ENCODE results near the gene SARDH. TPM values are rescaled to one million over a fixed set of nuclear protein-coding genes. Genes with fewer than 3 reads are reported as not detected.

The SARDH gene
- total RNA-seq, 2 donors from 2014 or later = 2.2 to 6.8 TPM

- peaks cover 12% of the 10 kb centered on the region for H3K4me1 Mint-ChIP-seq
- H3K27ac Mint-ChIP-seq = no peak overlapping the region
- DNase-seq (no peak), ATAC-seq (no peak)
- H3K9me3 ChIP-seq (ENCODE audit: control insufficient read depth, low read length, poor library complexity, severe bottlenecking) = no peaks in the 10 kb centered on the region
- no peak overlapping the region for H3K4me3 Mint-ChIP-seq
- H3K27me3 Mint-ChIP-seq = peaks cover 8% of the 10 kb centered on the region
- peaks cover 3% of the 10 kb centered on the region for H3K36me3 Mint-ChIP-seq (ENCODE audit: low read depth)
Measured at GRCh38 chr9:133730994-133731715, 7.0 kb downstream of the SARDH start.

DNA sequence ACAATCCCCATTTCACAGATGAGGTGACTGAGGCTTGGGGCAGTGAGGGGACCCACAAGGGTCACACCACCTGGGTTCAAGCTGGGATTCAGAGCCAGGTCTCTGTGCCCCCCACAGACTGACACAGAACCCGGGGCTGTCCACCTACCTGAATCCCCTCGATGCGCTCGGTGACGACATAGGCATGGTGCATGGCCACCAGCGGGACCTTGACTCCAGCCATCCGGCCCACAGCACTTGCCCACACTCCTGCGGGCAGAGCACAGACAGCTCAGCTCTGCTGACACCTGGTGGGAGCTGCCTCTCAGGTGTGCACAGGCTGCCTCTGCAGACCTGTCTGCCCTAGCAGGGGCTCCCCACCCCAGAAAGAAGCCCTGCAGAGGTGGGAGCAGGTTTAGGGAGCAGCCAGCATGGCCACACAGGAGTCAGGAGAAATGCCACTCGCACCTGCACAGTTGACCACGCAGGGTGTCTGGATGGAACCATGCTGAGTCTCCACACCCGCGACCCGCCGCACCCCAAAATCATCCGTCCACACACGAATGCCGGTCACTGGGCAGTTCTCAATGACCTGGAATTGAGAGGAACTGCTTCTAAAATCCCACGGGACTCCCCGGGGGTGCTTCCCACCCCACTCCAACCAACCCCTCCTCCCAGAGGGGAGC is 8.4 kb downstream of the SARDH start:
- no peak for ATAC-seq

GRCh38 chr9:133728856-133729616 is 9.1 kb downstream of the SARDH start:
- Mint-ChIP-seq H3K4me1 (peaks cover 12% of the 10 kb centered on the region), H3K36me3 (ENCODE audit: low read depth) (peaks cover 3% of the 10 kb centered on the region), H3K27me3 (peaks cover 14% of the 10 kb centered on the region), H3K4me3 (no peak overlapping the region), H3K27ac (no peak overlapping the region)
- H3K9me3 ChIP-seq (ENCODE audit: control insufficient read depth, low read length, poor library complexity, severe bottlenecking) = no peaks in the 10 kb centered on the region
- DNase-seq = no peak
- ATAC-seq = no peak

More for the DNA sequence above, 8.4 kb downstream of the SARDH start:
- Mint-ChIP-seq H3K36me3 (ENCODE audit: low read depth) (peaks cover 3% of the 10 kb centered on the region), H3K4me1 (peaks cover 12% of the 10 kb centered on the region), H3K27ac (no peak overlapping the region), H3K4me3 (no peak overlapping the region), H3K27me3 (peaks cover 12% of the 10 kb centered on the region)
- no peaks in the 10 kb centered on the region for H3K9me3 ChIP-seq (ENCODE audit: control insufficient read depth, low read length, poor library complexity, severe bottlenecking)
- no peak for DNase-seq

DNA sequence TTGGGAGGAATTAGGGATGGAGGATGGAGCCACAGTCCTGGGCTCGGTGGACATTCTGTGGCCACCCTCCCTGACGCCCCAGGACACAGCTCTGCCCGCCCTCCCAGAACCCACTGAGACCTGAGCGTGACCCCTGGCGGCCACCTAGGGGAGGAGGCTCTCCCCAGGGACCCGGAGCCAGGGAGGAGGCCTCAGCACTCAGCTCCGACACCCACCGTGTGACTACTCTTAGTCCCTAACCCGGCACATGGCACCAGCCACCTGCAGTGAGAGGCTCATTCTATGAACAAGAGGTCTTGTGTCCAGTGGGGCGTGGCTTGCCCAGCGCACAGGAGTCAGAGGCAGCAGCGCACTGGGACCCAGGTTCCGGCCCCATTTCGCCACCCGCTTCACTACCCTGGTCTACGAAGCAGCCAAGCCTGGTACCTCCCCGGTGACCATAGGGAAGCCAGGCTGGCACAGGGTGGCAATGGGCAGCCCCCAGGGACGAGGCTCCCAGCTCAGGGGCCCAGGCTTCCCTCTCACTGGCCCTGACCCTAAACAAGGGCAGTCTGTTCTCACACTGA is 10.2 kb downstream of the SARDH start:
- peaks cover 3% of the 10 kb centered on the region for H3K36me3 Mint-ChIP-seq (ENCODE audit: low read depth)
- no peak for DNase-seq
- no peaks in the 10 kb centered on the region for H3K9me3 ChIP-seq (ENCODE audit: control insufficient read depth, low read length, poor library complexity, severe bottlenecking)
- H3K4me1 Mint-ChIP-seq = peaks cover 12% of the 10 kb centered on the region
- no peak overlapping the region for H3K4me3 Mint-ChIP-seq
- H3K27ac Mint-ChIP-seq = no peak overlapping the region
- peaks cover 16% of the 10 kb centered on the region for H3K27me3 Mint-ChIP-seq
- no peak for ATAC-seq

DNA sequence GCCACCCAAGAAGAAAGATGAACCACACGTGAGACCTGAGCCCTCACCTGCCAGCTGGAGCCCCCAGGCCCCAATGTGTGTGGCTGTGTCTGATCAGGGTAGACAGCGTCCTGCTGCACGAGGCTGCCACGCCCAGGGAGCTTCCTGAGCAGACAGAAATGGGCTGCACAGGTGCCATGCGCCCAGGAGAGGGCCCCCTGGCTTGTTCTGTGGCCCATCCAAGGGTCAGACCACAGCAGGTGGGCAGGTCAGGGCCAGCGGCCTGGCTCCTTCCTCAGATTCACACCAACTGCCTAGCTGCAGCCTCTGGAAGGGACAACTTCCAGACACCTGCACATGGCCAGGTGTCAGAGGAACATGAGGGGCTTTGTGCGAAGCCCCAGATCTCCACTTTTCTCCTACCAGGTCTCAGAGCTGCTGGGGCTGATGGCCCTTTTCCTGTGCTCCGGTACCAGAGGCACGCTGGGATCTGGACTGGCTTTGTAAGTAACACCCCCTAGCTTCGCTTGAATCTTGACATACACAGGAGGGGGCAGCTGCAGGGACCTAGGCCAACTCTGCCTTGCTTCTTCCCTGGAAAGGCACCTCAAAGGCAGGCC is 10.8 kb downstream of the SARDH start:
- Mint-ChIP-seq H3K27me3 (peaks cover 16% of the 10 kb centered on the region), H3K36me3 (ENCODE audit: low read depth) (peaks cover 3% of the 10 kb centered on the region), H3K27ac (no peak overlapping the region), H3K4me3 (peak overlapping the region; percentile 53), H3K4me1 (peaks cover 10% of the 10 kb centered on the region)
- no peak for DNase-seq
- H3K9me3 ChIP-seq (ENCODE audit: control insufficient read depth, low read length, poor library complexity, severe bottlenecking) = no peaks in the 10 kb centered on the region
- no peak for ATAC-seq

DNA sequence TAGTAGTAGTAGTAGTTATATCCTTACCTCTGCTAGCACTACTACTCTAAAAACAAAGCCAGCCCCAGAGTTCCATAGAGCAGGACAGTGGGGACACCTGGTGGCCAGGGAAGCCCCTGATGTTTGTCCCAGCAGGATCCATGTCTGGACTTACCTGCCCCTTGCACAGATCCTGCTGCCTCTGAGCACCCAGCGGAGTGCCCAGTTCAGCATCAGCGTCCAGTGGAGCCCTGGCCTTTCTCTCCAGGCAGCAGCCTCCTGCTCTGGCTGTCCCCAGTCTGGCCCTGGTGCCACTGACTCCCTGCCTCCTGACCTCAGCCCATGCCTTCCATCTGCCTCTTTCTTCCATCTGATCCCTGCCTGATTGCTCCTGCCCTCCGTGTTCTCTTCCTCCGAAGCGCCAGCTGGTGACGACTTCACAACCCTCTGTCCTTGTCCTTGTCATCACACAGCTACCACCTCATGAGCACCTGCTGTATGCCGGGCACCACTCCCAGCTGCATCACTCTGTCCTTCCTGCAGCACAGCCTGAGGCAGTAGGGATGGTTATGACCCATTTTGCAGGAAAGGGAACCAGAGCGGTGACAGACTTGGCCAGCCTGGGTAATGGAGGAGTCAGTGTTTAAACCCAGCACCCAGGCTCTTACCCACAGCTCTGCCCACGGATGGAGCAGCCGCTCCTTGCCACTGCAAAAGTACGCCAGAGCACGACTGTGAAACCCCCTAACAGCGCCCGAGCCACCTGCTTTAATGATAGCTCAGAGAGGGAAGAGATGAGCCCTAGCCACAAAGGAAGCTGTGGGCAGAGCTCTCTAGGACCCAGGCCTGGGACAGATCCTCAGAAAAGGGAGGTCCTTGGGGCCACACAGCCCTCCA is 11.5 kb downstream of the SARDH start:
- Mint-ChIP-seq H3K36me3 (ENCODE audit: low read depth) (peaks cover 3% of the 10 kb centered on the region), H3K4me3 (peak overlapping the region; percentile 53), H3K27ac (no peak overlapping the region), H3K27me3 (peaks cover 23% of the 10 kb centered on the region), H3K4me1 (peaks cover 10% of the 10 kb centered on the region)
- DNase-seq = peak in 2 of 3 donors; percentile 40 to 46
- ATAC-seq = peak; percentile 77
- H3K9me3 ChIP-seq (ENCODE audit: control insufficient read depth, low read length, poor library complexity, severe bottlenecking) = no peaks in the 10 kb centered on the region

DNA sequence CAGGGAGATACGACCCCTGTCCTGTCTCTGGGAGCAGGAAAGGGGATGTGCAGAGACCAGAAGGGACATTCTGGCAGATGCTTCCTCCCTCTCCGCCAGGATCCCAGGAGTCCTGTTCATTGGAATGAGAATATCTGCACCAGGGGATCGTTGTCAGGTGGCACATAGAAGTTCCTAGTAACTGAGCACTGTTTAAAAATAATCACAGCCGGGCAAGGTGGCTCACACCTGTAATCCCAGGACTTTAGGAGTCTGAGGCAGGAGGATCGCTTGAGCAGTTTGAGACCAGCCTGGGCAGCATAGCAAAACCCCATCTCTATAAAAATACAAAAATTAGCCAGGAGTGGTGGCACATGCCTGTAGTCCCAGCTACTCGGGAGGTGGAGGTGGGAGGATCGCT is 12.3 kb downstream of the SARDH start:
- H3K4me3 Mint-ChIP-seq = no peak overlapping the region
- no peak for ATAC-seq
- H3K27ac Mint-ChIP-seq = no peak overlapping the region
- H3K36me3 Mint-ChIP-seq (ENCODE audit: low read depth) = peaks cover 3% of the 10 kb centered on the region
- H3K4me1 Mint-ChIP-seq = peaks cover 10% of the 10 kb centered on the region
- peaks cover 30% of the 10 kb centered on the region for H3K27me3 Mint-ChIP-seq
- no peaks in the 10 kb centered on the region for H3K9me3 ChIP-seq (ENCODE audit: control insufficient read depth, low read length, poor library complexity, severe bottlenecking)
- no peak for DNase-seq

DNA sequence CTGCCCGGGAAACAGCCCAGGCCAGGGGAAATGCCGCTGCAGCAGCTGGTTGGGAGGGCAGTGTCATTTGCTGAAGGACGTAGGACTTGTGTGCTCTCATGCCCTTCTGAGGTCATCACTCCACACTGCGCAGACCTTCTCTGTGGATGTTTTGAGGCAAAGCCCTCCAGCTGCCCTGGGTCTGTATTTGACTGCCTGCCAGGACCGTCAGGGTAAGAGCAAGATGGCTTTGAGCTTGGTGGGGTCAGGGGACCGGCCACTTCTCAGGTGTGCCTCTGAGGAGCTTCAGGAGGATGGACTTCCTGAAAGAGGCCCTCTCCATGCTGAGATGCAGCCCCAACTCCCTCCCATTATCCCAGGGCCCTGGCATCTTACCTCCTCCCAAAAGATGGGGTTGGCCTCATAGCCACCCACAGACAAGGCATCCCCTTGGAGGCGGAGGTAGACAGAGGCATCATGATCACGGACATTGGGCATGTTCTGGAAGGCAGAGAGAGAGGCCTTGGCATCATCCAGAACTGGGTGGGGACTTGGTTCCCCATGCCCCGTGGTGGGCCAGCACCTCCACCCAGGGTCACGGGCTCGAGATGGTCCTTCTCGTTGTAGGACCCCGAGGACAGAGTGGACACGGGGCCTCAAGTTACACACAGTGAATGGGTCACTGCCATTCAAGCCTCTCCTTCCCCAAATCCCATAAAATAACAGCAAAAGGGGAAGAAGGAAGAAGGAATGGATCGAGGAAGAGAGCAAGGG is 19.4 kb downstream of the SARDH start:
- Mint-ChIP-seq H3K27me3 (peaks cover 35% of the 10 kb centered on the region), H3K36me3 (ENCODE audit: low read depth) (peaks cover 2% of the 10 kb centered on the region), H3K4me3 (no peak overlapping the region), H3K4me1 (peaks cover 6% of the 10 kb centered on the region), H3K27ac (no peak overlapping the region)
- no peak for ATAC-seq
- no peak for DNase-seq
- no peaks in the 10 kb centered on the region for H3K9me3 ChIP-seq (ENCODE audit: control insufficient read depth, low read length, poor library complexity, severe bottlenecking)

DNA sequence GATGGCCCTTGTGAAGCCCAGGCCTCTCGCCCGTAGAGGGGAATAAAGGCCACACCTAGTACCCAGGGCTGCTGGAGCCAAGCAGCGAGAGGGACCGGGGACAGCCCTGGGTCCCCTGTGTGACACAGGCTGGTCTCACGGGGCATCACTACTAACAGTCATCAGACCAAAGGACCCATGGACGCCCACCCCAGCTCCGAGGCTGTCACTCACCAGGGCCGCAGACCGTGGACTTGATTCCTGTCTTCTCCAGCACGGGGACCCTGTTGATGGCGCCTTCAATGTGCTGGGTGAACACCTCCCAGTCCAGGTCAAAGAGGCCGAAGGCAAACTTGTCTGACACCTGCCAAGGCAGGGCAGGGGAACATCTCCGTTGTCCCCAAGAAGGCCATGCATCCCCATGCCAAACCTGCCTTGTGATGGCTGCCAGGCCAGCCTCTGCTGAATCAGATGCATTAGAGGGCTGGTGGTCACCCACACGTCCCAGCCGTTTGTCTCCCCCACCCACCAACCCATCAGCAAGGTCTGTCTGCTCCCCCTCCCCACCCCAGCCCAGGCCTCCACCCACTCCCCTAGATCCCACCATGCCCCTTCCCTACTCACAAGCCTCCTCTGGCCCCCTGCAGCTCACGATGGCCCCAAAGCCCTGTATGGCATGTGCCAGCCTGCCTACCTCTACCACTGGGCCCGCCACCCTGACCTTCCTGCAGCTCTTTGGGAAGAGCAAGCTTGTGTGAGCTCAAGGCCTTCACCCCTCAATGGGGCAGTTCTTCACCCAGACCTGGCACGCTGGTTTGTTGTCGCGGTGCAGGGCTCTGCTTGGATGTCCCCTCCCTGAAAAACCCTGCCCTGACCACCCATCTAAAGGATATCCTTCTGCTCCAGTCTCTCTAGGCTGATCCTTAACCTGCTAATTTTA is 20.8 kb downstream of the SARDH start:
- ATAC-seq (no peak), DNase-seq (no peak)
- no peaks in the 10 kb centered on the region for H3K9me3 ChIP-seq (ENCODE audit: control insufficient read depth, low read length, poor library complexity, severe bottlenecking)
- Mint-ChIP-seq H3K27me3 (peaks cover 35% of the 10 kb centered on the region), H3K4me3 (no peak overlapping the region), H3K36me3 (ENCODE audit: low read depth) (peaks cover 2% of the 10 kb centered on the region), H3K27ac (no peak overlapping the region), H3K4me1 (peaks cover 6% of the 10 kb centered on the region)

GRCh38 chr9:133716564-133717112 is 21.5 kb downstream of the SARDH start:
- peaks cover 2% of the 10 kb centered on the region for H3K36me3 Mint-ChIP-seq (ENCODE audit: low read depth)
- ATAC-seq (no peak), DNase-seq (no peak)
- H3K9me3 ChIP-seq (ENCODE audit: control insufficient read depth, low read length, poor library complexity, severe bottlenecking) = no peaks in the 10 kb centered on the region
- no peak overlapping the region for H3K27ac Mint-ChIP-seq
- peaks cover 6% of the 10 kb centered on the region for H3K4me1 Mint-ChIP-seq
- peaks cover 28% of the 10 kb centered on the region for H3K27me3 Mint-ChIP-seq
- H3K4me3 Mint-ChIP-seq = no peak overlapping the region

All from T-helper 17 cell (primary cell).